Measurements from ENCODE around the gene NHSL2. TPM values are rescaled to one million over a fixed set of nuclear protein-coding genes. Genes with fewer than 3 reads are reported as not detected.
A peak's percentile ranks its signal among the peaks of the same experiment; 100 is the strongest.

Gene NHSL2
- total RNA-seq, 1 donor from 2014 or later, result 13.0 TPM

DNA sequence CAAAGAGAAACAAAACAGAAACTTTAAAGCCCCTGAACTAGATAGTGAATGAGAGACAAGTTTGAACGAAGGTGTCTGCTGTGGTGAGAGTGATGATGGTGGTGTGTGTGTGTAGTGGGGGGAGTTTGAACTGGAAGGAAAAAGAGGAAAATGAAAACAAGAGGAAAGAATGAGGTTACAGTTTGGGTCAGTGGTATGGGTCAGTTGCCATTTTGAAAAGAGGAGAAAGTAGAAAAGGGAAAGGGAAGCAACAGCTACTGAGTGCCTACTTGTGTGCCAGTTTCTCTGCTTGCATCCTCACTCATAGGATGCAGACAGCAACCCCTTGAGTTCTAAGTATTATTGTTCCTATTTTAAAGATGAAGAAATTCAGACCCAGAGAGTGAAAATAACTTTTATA, 26.0 kb downstream of the NHSL2 start:
- H4K20me1 ChIP-seq (ENCODE audit: insufficient read depth, low read length), result no peaks in the 10 kb centered on the region
- Mint-ChIP-seq H3K27ac (ENCODE audit: unreplicated experiment) (no peak overlapping the region), H3K4me3 (ENCODE audit: unreplicated experiment) (no peak overlapping the region), H3K9me3 (ENCODE audit: unreplicated experiment) (no peaks in the 10 kb centered on the region), H3K27me3 (ENCODE audit: low read depth, unreplicated experiment) (no peaks in the 10 kb centered on the region), H3K4me1 (ENCODE audit: low read depth, unreplicated experiment) (peaks cover 17% of the 10 kb centered on the region), H3K36me3 (ENCODE audit: low read depth, unreplicated experiment) (peaks cover 4% of the 10 kb centered on the region)
- no peak overlapping the region for H3K4me3 ChIP-seq (ENCODE audit: insufficient read depth, low read depth, low read length)
- DNase-seq (ENCODE audit: low read depth), result no peak
- TF ChIP-seq EZH2 (IDR thresholded peaks at IDR 0.05; ENCODE audit: insufficient read depth, low read length), result no peak
- TF ChIP-seq, protein P1, sequence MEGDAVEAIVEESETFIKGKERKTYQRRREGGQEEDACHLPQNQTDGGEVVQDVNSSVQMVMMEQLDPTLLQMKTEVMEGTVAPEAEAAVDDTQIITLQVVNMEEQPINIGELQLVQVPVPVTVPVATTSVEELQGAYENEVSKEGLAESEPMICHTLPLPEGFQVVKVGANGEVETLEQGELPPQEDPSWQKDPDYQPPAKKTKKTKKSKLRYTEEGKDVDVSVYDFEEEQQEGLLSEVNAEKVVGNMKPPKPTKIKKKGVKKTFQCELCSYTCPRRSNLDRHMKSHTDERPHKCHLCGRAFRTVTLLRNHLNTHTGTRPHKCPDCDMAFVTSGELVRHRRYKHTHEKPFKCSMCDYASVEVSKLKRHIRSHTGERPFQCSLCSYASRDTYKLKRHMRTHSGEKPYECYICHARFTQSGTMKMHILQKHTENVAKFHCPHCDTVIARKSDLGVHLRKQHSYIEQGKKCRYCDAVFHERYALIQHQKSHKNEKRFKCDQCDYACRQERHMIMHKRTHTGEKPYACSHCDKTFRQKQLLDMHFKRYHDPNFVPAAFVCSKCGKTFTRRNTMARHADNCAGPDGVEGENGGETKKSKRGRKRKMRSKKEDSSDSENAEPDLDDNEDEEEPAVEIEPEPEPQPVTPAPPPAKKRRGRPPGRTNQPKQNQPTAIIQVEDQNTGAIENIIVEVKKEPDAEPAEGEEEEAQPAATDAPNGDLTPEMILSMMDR (IDR thresholded peaks at IDR 0.05; ENCODE audit: insufficient read depth, low read depth, low read length), result no peak
- H3K36me3 ChIP-seq (ENCODE audit: insufficient read depth, low read length), result no peaks in the 10 kb centered on the region
- no peak overlapping the region for H3K9ac ChIP-seq (ENCODE audit: low read length)
- H3K4me2 ChIP-seq (ENCODE audit: low read length), result no peak overlapping the region
- no peaks in the 10 kb centered on the region for H3K79me2 ChIP-seq (ENCODE audit: insufficient read depth, low read length)
- H3K27ac ChIP-seq (ENCODE audit: low read depth, low read length), result no peak overlapping the region
- no peaks in the 10 kb centered on the region for H3K27me3 ChIP-seq (ENCODE audit: insufficient read depth, low read length)
- peak; percentile 95 for FAIRE-seq
- no peak overlapping the region for H2AFZ ChIP-seq (ENCODE audit: low read depth, low read length)
- H3K4me1 ChIP-seq (ENCODE audit: insufficient read depth, low read length), result peaks cover 14% of the 10 kb centered on the region
- no peaks in the 10 kb centered on the region for H3K9me3 ChIP-seq (ENCODE audit: insufficient read depth, low read depth, low read length)

DNA sequence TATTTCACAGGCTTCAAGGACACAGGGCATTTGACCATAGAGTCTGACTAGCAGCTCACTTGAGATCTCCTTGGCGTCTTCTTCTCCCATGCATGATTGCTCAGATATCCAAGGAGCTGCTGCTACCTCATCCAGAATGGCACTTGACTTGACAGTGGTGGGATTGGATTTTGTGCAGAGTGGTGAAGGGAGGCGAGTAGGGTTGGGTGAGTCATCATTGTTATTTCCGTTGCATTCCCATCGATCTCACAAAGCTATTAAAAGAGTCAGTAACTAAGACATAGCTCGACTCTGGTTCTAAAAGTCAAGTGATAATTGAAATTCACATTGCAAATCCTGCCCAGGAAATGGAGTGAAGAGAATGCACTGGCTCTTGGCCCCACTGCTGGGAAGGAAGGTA, 27.7 kb downstream of the NHSL2 start:
- no peaks in the 10 kb centered on the region for H3K9me3 ChIP-seq (ENCODE audit: insufficient read depth, low read depth, low read length)
- no peaks in the 10 kb centered on the region for H3K27me3 Mint-ChIP-seq (ENCODE audit: low read depth, unreplicated experiment)

DNA sequence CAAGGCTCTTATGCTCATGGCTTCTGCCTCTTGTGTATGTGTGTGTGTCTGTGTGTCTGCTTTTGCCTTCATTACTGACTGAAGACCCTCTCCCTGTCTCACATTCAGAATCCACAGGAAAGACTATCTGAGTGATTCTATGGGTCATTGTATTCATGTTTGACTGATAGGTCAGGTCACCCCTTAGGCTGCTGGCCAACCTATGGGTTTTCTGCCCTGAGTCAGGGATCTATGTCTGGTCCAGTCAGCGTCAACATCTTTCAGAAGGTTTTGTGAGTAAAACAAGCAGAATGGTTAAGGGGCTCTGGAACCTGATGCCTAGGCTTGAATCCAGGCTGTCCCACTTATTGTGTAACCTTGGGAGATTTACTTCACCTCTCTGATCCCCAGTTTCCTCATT, 30.5 kb downstream of the NHSL2 start:
- Histone ChIP-seq H3K79me2 (ENCODE audit: insufficient read depth, low read length) (no peaks in the 10 kb centered on the region), H3K4me1 (ENCODE audit: insufficient read depth, low read length) (peaks cover 20% of the 10 kb centered on the region), H3K9ac (ENCODE audit: low read length) (no peak overlapping the region), H2AFZ (ENCODE audit: low read depth, low read length) (no peak overlapping the region), H3K4me3 (ENCODE audit: insufficient read depth, low read depth, low read length) (no peak overlapping the region), H4K20me1 (ENCODE audit: insufficient read depth, low read length) (no peaks in the 10 kb centered on the region), H3K27ac (ENCODE audit: low read depth, low read length) (no peak overlapping the region), H3K27me3 (ENCODE audit: insufficient read depth, low read length) (no peaks in the 10 kb centered on the region), H3K36me3 (ENCODE audit: insufficient read depth, low read length) (no peaks in the 10 kb centered on the region), H3K9me3 (ENCODE audit: insufficient read depth, low read depth, low read length) (no peaks in the 10 kb centered on the region), H3K4me2 (ENCODE audit: low read length) (peak overlapping the region; percentile 6)
- Mint-ChIP-seq H3K4me3 (ENCODE audit: unreplicated experiment) (no peak overlapping the region), H3K27ac (ENCODE audit: unreplicated experiment) (no peak overlapping the region), H3K4me1 (ENCODE audit: low read depth, unreplicated experiment) (peaks cover 14% of the 10 kb centered on the region), H3K9me3 (ENCODE audit: unreplicated experiment) (no peaks in the 10 kb centered on the region), H3K27me3 (ENCODE audit: low read depth, unreplicated experiment) (no peaks in the 10 kb centered on the region), H3K36me3 (ENCODE audit: low read depth, unreplicated experiment) (peaks cover 2% of the 10 kb centered on the region)
- DNase-seq (ENCODE audit: low read depth) (peak; percentile 33), FAIRE-seq (peak; percentile 50)
- TF ChIP-seq EZH2 (IDR thresholded peaks at IDR 0.05; ENCODE audit: insufficient read depth, low read length), result no peak
- TF ChIP-seq, protein P1 (IDR thresholded peaks at IDR 0.05; ENCODE audit: insufficient read depth, low read depth, low read length), result no peak

More for the DNA sequence above, 27.7 kb downstream of the NHSL2 start:
- Histone ChIP-seq H3K79me2 (ENCODE audit: insufficient read depth, low read length) (no peaks in the 10 kb centered on the region), H3K4me3 (ENCODE audit: insufficient read depth, low read depth, low read length) (no peak overlapping the region), H3K27me3 (ENCODE audit: insufficient read depth, low read length) (no peaks in the 10 kb centered on the region), H3K9ac (ENCODE audit: low read length) (no peak overlapping the region), H4K20me1 (ENCODE audit: insufficient read depth, low read length) (no peaks in the 10 kb centered on the region), H3K27ac (ENCODE audit: low read depth, low read length) (no peak overlapping the region), H3K4me1 (ENCODE audit: insufficient read depth, low read length) (peaks cover 20% of the 10 kb centered on the region), H3K4me2 (ENCODE audit: low read length) (peak overlapping the region; percentile 22), H2AFZ (ENCODE audit: low read depth, low read length) (no peak overlapping the region), H3K36me3 (ENCODE audit: insufficient read depth, low read length) (no peaks in the 10 kb centered on the region)
- Mint-ChIP-seq H3K4me1 (ENCODE audit: low read depth, unreplicated experiment) (peaks cover 22% of the 10 kb centered on the region), H3K36me3 (ENCODE audit: low read depth, unreplicated experiment) (peaks cover 4% of the 10 kb centered on the region), H3K27ac (ENCODE audit: unreplicated experiment) (no peak overlapping the region), H3K9me3 (ENCODE audit: unreplicated experiment) (no peaks in the 10 kb centered on the region), H3K4me3 (ENCODE audit: unreplicated experiment) (no peak overlapping the region)
- no peak for TF ChIP-seq EZH2 (IDR thresholded peaks at IDR 0.05; ENCODE audit: insufficient read depth, low read length)
- TF ChIP-seq, protein P1 (IDR thresholded peaks at IDR 0.05; ENCODE audit: insufficient read depth, low read depth, low read length), result no peak
- FAIRE-seq (peak; percentile 96), DNase-seq (ENCODE audit: low read depth) (peak; percentile 55)
